Lower lobe of right lung (tissue), 2 donors: Measurements from ENCODE around the gene RS1. TPM values are rescaled to one million over a fixed set of nuclear protein-coding genes. Genes with fewer than 3 reads are reported as not detected.

Experiments used
- ATAC-seq, 2 donors: fragments of 200-7000 bp; cut with Tn5 transposase; one replicate each; pipeline ENCODE4 v1.9.1; 2020 to 2022; ENCODE audit warnings: mild to moderate bottlenecking in 2 of 2, moderate library complexity in 2 of 2
- DNase-seq: peaks from one replicate; pipeline ENCODE4 v3.0.0-alpha.2; 2020
- H3K27ac ChIP-seq: fragments of 200-600 bp; one replicate; pipeline ENCODE4 v1.8.0; 2022
- H3K27me3 ChIP-seq: fragments of 200-600 bp; one replicate; pipeline ENCODE4 v1.8.0; 2022; ENCODE audit warnings: low read depth
- H3K36me3 ChIP-seq: fragments of 200-600 bp; one replicate; pipeline ENCODE4 v1.8.0; 2022; ENCODE audit warnings: mild to moderate bottlenecking
- H3K4me1 ChIP-seq: fragments of 200-600 bp; one replicate; pipeline ENCODE4 v1.8.0; 2022
- H3K4me3 ChIP-seq: fragments of 200-600 bp; one replicate; pipeline ENCODE4 v1.8.0; 2022; ENCODE audit warnings: mild to moderate bottlenecking
- H3K9me3 ChIP-seq: fragments of 200-600 bp; one replicate; pipeline ENCODE4 v1.8.0; 2022
- intact Hi-C: fragments of 100-400 bp; cut with DNase I; formaldehyde crosslinking; loops from one replicate; pipeline ENCODE4 v1.11.0; 2022
- total RNA-seq: library from RNA; stranded (reverse); fragmentation: NEBNext Ultra II Directional; extraction: Animal tissue kit (Norgen Biotek cat#: 25700); gene quantifications from one replicate; pipeline ENCODE4 v1.2.1, GENCODE V29; 2021
- TF ChIP-seq, protein P1 (sequence below): fragments of 200-600 bp; IDR thresholded peaks from one replicate; pipeline ENCODE4 v1.8.0; 2022; ENCODE audit warnings: antibody characterized with exemption, mild to moderate bottlenecking
- donor health status: DM: no; HTN: yes; CAD: no; lungs with severe emphysema.

RS1 gene
- total RNA-seq, 1 donor from 2014 or later, result 3.9 TPM

DNA sequence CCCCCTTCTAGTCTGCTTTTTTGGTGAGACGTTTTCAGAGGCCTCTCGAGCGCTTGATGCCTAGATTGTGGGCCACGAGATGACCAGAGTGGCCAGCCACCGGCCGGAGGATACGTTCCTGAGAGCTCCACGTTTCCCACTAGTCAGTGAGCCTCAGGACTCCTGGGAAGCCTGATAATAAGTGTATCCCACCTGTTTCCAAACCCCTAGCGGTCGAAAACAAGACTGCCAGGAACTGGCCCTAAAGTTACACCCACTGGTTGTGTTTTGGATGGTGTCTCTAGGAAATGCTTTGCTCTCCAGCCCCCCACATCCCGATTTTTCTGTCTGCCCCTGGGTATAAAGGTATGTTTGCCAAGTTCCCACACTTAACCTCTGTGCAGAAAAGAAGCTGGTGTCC is 4.6 kb upstream of the RS1 start:
- DNase-seq, result no peak
- Histone ChIP-seq H3K27me3 (no peaks in the 10 kb centered on the region), H3K36me3 (no peaks in the 10 kb centered on the region), H3K9me3 (no peaks in the 10 kb centered on the region), H3K4me3 (no peak overlapping the region), H3K4me1 (no peaks in the 10 kb centered on the region), H3K27ac (no peak overlapping the region)
- TF ChIP-seq, protein P1, sequence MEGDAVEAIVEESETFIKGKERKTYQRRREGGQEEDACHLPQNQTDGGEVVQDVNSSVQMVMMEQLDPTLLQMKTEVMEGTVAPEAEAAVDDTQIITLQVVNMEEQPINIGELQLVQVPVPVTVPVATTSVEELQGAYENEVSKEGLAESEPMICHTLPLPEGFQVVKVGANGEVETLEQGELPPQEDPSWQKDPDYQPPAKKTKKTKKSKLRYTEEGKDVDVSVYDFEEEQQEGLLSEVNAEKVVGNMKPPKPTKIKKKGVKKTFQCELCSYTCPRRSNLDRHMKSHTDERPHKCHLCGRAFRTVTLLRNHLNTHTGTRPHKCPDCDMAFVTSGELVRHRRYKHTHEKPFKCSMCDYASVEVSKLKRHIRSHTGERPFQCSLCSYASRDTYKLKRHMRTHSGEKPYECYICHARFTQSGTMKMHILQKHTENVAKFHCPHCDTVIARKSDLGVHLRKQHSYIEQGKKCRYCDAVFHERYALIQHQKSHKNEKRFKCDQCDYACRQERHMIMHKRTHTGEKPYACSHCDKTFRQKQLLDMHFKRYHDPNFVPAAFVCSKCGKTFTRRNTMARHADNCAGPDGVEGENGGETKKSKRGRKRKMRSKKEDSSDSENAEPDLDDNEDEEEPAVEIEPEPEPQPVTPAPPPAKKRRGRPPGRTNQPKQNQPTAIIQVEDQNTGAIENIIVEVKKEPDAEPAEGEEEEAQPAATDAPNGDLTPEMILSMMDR, result no peak
- ATAC-seq, result no peak
- intact Hi-C loops, result no loop called here

DNA sequence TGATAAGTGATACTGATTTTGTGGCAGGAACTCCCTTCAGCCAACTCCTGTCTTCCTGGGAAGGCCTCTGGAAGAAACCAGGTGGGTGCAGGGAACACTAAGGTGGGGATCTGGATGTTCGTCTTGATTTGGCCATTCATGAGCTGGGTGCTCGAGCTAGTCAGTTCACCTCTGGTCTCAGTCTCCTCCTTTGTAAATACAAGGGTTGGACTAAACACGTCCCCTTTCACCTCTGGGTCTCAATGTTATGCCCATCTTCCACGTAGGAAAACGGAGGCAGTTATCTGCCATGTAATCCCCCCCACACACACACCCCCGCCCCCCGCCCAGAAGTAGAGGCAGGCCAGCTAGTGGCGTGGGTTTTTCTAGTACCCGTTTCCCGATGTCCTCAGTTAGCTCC is 4.1 kb upstream of the RS1 start:
- TF ChIP-seq, protein P1, result no peak
- Histone ChIP-seq H3K36me3 (no peaks in the 10 kb centered on the region), H3K27me3 (no peaks in the 10 kb centered on the region), H3K4me1 (no peaks in the 10 kb centered on the region), H3K27ac (no peak overlapping the region), H3K9me3 (no peaks in the 10 kb centered on the region), H3K4me3 (no peak overlapping the region)
- DNase-seq, result no peak
- no peak for ATAC-seq
- intact Hi-C loops, result no loop called here

DNA sequence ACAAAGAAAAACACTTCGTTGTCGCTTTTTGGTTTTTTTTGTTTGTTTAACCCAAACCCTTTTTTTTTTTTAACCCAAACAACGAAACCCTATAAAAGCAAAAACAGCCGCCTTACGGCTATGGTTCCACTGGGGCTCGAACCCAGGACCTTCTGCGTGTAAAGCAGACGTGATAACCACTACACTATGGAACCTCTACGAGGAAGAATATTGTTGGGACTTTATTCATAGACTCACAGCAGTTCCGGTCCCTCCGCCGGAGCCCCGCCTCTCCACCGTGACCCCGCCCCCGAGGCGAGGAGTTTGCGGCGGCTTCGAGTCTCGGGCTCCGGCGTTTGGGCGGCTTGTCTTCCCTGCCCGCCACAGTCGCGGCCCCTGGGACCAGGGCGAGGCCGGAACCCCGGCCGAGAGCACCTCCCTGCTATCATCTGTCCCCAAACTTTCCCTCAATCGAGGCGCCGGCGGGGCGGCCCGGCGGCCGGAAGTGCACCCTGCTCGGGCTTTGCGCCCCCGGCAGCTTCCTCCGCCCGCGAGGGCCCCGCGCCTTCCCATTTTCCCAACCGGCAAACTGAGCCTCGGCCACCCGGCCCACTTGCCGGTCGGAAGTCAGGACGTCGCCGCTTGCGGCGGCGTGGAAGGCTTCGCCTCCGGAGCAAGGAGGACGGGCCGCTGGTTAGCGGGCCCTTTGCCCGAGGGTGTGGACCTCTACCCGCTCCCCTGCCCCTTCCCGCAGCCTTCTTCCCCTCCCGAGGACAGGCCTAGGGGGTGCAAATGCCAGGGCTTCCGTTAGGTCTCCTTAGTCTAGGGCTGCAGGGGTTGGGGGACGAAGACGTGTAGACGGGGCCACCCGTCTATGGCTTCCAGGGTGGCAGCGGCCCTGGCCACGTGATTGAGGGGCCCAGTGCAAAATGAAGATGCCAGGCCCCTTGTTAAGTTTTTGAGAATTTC is 3.2 kb upstream of the RS1 start:
- DNase-seq, result peak; percentile 79
- H3K27me3 ChIP-seq, result no peaks in the 10 kb centered on the region
- peak overlapping the region; percentile 89 for H3K27ac ChIP-seq
- no peaks in the 10 kb centered on the region for H3K4me1 ChIP-seq
- H3K9me3 ChIP-seq, result no peaks in the 10 kb centered on the region
- TF ChIP-seq, protein P1, result no peak
- H3K4me3 ChIP-seq, result peak overlapping the region; percentile 61
- ATAC-seq, result peak; percentile 94 to 98
- H3K36me3 ChIP-seq, result no peaks in the 10 kb centered on the region
- intact Hi-C loops, result no loop called here

DNA sequence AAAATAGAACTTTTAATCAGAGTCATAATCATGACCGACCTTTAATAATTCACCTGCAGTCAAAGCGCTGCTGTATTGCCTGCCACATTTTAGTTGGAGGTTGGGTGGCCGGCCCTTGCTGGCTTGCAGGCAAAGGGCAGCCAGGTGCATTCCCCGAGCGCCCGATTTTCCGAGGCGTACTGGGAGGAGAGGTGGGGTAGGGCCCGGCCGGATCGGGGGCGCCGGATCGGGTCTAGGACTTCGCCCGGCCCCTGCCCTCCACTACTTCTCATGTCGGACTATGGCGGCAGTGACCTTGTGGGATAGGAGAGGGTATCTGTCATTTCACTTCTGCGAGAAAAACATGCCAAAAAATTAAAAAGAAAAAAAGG is 2.5 kb upstream of the RS1 start:
- H3K9me3 ChIP-seq, result no peaks in the 10 kb centered on the region
- intact Hi-C loops, result no loop called here
- H3K27ac ChIP-seq, result peak overlapping the region; percentile 89
- TF ChIP-seq, protein P1, result no peak
- DNase-seq (peak; percentile 57), ATAC-seq (peak; percentile 61 to 71)
- H3K4me3 ChIP-seq, result peak overlapping the region; percentile 61
- no peaks in the 10 kb centered on the region for H3K36me3 ChIP-seq
- H3K4me1 ChIP-seq, result no peaks in the 10 kb centered on the region
- H3K27me3 ChIP-seq, result no peaks in the 10 kb centered on the region

DNA sequence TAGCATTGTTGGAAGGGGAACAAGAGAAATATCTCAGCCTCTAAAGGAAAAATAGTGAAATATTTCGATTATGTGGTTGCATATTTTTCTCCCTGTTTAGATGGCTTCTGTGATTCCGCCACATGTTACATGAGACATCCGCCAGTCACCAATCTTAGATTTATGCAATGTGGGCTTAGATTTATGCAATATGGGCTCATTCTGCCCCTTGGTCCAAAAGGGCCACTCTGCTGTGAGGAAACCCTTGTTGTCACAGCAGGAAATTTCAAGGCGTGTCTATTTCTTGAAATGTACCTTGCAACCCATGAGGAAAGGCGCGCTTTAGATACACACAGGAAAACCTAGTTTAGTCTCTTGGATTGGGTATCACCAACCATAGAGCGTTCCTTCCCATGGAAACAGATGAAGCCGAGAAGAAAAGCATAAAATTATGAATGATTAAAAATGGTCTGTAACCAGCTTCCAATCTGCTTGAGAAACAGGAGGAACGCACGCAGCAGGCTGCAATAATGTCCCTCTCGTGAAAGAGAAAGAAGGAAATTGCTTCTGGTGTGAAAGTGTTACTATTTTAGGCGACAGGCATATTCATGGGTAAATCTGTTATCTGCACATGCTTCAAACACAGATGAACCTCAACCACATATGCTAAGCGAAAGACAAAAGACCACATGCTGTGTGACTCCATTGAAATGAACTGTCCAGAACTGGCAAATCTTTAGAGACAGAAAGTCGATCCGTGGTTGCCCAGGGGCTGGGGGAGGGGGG is 3.7 kb downstream of the RS1 start:
- intact Hi-C loops, result no loop called here
- ATAC-seq, result peak in 1 of 2 donors; percentile 14
- TF ChIP-seq, protein P1, result no peak
- H3K4me1 ChIP-seq, result no peaks in the 10 kb centered on the region
- no peaks in the 10 kb centered on the region for H3K36me3 ChIP-seq
- no peak overlapping the region for H3K4me3 ChIP-seq
- H3K27ac ChIP-seq, result peak overlapping the region; percentile 56
- no peaks in the 10 kb centered on the region for H3K9me3 ChIP-seq
- no peaks in the 10 kb centered on the region for H3K27me3 ChIP-seq
- DNase-seq, result no peak
